Amniotic epithelial cell (primary cell): ENCODE data around the gene HERC4.
"Not testable (repeated sequence)": the region's sequence is repeated elsewhere in the genome, so short reads cannot be mapped to it uniquely, and the experiment has no call there.

Source experiments
- DNase-seq: peaks from one replicate; pipeline ENCODE4 v3.0.0-alpha.2; 2010; ENCODE audit warnings: low read depth

The HERC4 gene

GRCh38 chr10:68092512-68092911 lies 17.4 kb upstream of the HERC4 start:
- DNase-seq = no peak

DNA sequence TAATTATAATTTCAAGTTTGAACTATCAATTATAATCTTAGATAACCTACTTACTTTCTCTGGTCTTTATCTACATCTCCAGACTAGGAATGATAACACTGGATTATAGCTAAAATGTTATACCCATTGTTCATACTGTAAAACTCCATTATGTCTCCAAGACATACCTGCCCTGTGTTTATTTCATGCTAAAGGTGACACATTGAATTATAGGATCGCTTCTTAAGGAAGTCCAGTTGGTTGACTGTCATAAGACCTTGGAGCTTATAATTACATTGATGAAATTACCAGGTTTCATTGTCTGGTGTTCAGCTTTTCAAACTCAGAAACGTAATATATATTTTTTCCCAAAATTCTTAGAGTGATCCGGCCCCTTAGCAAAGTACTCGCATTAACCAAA lies 15.5 kb upstream of the HERC4 start:
- no peak for DNase-seq

- peak; percentile 72 for DNase-seq
Measured at GRCh38 chr10:68088740-68089139, 13.7 kb upstream of the HERC4 start.

- no peak for DNase-seq
Measured at GRCh38 chr10:68087685-68088401, 12.8 kb upstream of the HERC4 start.

- no peak for DNase-seq
Measured at GRCh38 chr10:68086910-68087684, 12.0 kb upstream of the HERC4 start.

GRCh38 chr10:68086011-68086410 lies 10.9 kb upstream of the HERC4 start:
- no peak for DNase-seq

- no peak for DNase-seq
Measured at GRCh38 chr10:68084469-68084868, 9.4 kb upstream of the HERC4 start.

GRCh38 chr10:68083953-68084352 lies 8.9 kb upstream of the HERC4 start:
- no peak for DNase-seq

DNA sequence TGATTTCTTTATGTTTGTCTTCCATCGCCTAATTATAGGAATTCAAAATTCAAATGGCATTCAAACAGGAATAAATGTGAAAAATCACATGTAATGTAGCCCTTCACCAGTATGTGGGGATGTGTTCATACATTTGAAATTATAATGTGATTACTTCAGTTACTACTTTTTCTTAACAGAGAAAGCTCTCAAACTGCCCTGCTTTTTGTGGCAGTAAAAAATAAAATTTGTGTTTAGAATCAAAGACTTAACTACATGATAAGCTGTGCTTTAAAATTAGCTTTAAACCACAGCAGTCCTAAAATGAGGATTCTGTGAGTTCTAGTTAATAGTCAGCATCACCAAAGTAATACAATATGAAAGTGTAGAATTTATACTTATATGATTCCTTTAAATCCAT lies 7.8 kb upstream of the HERC4 start:
- peak; percentile 44 for DNase-seq

DNA sequence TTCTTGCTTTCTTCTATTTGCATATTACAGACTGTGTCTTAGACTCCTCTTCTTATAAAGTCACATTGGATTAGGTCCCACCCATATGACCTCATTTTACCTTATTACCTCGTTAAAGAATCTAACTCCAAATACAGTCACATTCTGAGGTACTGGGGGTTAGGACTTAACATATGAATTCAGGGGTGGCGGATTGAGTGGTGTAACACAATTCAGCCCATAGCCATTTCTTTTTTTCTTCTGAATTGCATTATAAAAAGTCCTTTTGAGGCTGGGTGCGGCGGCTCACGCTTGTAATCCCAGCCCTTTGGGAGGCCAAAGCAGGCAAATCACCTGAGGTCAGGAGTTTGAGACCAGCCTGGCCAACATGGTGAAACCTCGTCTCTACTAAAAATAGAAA lies 6.8 kb upstream of the HERC4 start:
- no peak for DNase-seq

DNA sequence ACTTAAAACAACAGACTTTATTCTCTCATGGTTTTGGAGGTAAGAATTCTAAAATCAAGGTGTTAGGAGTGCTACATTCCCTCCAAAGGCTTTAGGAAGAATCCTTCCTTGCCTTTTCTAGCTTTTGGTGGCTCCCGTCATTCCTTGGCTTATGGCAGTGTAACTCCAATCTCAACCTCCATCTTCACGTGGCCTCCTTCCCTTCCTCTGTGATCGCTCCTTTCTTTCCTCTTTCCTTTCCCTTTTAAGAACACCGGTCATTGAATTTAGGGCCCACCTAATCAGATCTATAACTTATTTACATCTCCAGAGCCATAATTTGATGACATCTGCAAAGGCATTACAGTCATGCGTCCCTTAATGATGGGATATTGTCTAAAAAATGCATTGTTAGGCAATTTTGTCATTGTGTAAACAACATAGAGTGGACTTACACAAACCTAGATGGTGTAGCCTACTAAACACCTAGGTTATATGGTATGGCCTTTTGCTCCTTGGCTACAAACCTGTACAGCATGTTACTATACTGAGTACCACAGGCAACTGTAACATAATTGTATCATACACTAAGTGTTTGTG lies 5.9 kb upstream of the HERC4 start:
- DNase-seq = no peak

DNA sequence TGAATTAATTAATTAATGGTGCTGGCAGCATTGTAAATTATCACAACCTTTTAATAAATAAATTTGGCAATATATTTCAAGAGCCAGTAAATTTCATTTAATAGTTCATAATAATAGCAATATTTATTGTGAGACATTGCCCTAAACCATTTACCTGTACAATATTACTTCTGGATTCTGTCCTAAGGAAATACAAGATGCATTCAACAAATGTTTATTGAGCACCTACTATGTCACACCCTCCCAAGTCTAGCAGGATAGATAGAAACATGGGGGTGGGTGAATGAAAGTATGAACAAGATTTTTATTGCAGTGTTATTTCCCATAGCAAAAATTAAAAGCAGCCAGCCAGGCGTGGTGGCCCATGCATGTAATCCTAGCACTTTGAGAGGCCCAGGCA lies 4.4 kb upstream of the HERC4 start:
- no peak for DNase-seq

- DNase-seq = no peak
Measured at GRCh38 chr10:68077026-68077425, 1.9 kb upstream of the HERC4 start.

DNA sequence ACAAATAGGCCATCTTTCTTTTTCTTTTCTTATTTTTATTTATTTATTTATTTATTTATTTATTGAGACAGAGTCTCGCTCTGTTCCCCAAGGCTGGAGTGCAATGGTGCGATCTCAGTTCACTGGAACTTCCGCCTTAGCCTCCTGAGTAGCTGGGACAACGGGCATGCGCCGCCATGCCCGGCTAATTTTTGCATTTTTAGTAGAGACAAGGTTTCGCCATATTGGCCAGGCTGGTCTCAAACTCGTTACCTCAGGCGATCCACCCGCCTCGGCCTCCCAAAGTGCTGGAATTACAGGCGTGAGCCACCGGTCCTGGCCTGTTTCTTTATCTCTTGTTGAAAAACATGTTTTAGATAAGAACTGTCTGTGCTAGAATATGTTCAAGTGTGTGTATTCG lies 998 bp upstream of the HERC4 start:
- not testable (repeated sequence) for DNase-seq

GRCh38 chr10:68075550-68076004 lies 494 bp upstream of the HERC4 start:
- no peak for DNase-seq

GRCh38 chr10:68074031-68074774 lies 880 bp downstream of the HERC4 start:
- DNase-seq = peak; percentile 45

DNA sequence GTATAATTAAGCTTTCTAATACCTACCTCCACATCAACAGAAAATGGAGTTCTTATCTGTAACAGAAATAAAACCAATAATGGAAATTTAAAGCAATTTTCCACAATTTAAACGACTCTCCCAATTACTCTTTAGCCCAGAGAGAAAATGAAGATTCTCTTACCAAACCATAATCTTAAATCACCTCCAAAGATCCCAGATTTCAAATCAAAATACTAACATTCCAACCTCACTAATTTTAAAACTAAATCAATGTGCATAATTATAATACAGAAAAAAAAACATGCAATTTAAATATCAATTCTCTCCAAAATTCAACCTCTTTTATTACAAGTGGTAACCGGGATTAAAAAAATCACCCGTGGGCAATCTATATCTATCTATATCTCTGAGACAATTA lies 1.5 kb downstream of the HERC4 start:
- no peak for DNase-seq

DNA sequence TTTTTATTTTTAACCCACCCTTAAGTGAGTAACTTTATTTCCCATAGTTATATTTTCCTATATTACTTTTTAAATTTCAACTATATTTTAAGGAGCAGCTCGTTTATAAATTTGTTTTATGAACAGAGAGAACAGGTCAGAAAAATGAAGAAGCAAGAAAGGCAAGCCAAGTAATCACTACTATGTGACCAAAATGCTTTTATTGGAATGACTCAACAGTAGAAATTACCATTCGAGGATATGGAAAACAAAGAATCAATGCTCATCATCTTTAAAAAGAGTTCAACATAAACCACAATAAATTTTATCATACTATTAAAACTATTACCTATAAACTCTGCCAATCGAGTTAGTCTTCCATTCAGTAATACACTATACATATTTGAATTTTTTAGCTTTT lies 7.6 kb downstream of the HERC4 start:
- DNase-seq = no peak

GRCh38 chr10:68067029-68067428 lies 8.1 kb downstream of the HERC4 start:
- peak; percentile 43 for DNase-seq

- no peak for DNase-seq
Measured at GRCh38 chr10:68053553-68053952, 21.5 kb downstream of the HERC4 start.

DNA sequence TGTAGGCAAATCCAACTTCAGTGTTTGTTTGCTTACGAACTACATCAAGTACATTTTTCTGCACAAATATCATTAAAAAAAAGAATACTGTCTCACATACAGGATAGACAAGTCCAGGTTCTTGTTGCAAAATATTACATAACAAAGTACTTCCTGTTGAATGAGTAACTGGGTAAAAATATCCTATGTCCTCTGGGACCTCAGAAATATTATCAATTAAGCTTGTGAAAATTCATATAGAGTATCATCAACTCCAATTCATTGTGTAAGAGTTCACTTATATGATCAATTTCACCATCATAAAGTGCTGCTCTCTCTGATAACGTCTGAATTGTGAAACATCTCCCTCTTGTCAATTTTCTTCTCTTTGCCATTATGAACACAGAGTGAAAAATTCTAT lies 22.6 kb downstream of the HERC4 start:
- DNase-seq = no peak

DNA sequence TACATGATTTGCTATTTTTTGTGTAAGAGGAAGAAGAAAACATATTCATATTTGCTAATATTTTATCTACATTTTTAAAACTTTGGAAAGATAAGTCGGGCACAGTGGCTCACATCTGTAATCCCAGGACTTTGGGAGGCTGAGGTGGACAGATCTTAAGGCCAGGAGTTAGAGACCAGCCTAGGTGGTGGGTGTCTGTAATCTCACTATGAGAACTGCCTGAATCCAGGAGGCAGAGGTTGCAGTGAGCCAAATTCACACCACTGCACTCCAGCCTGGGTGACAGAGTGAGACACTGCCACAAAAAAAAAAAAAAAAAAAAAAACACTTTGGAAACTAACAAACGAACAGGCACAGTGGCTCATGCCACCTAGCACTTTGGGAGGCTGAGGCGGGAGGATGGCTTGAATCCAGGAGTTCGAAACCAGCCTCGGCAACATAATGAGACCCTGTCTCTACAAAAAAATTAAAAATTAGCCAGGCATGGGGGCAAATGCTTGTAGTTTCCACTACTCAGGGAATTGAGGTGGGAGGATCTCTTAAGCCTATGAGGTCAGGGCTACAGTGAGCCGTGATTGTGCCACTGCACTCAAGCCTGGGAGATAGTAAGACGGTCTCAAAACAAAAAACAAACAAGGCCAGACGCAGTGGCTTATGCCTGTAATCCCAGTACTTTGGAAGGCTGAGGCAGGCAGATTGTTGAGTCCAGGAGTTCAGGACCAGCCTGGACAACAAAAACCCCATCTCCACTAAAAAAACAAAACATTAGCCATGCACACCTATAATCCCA lies 25.6 kb downstream of the HERC4 start:
- DNase-seq = peak; percentile 46
